KOPT-K1 (cell line): ENCODE measurements around the gene CAMKMT.

Source experiments
- H3K27ac ChIP-seq: fragments of 200-600 bp; sonication (generic); 2 replicates; pipeline ENCODE4 v1.5.1; 2016; ENCODE audit warnings: antibody characterized with exemption, mild to moderate bottlenecking, low read depth, low read length; ENCODE audit not compliant: poor library complexity, severe bottlenecking
- H3K36me3 ChIP-seq: fragments of 200-600 bp; sonication (generic); 2 replicates; pipeline ENCODE4 v1.5.1; 2017; ENCODE audit warnings: antibody characterized with exemption, mild to moderate bottlenecking, low read length, moderate library complexity; ENCODE audit not compliant: insufficient read depth
- H3K9me3 ChIP-seq: fragments of 200-600 bp; sonication (generic); 2 replicates; pipeline ENCODE4 v1.5.1; 2017; ENCODE audit warnings: antibody characterized with exemption, low read length, mild to moderate bottlenecking; ENCODE audit not compliant: insufficient read depth, poor library complexity, severe bottlenecking

The CAMKMT gene

DNA sequence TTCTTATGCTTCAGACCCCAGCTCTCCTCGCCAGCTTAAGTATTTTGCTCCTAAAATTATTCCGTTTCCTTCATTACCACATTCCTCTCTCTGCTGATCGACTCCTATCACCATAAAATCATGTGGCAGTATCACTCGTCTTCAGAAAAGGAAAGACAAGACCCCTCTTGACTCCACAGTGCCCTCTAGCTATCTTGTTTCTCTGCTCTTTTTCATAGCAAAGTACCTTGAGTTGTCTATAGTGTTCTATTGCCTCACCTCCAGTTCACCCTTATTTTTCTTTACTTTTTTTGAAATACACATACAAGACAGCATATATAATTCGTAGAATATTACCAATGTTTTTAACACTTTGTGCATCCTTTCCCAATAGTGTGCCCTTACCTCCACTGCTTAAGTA lies 306.6 kb downstream of the CAMKMT start:
- no peaks in the 10 kb centered on the region for H3K9me3 ChIP-seq
- no peaks in the 10 kb centered on the region for H3K36me3 ChIP-seq
- H3K27ac ChIP-seq: no peak overlapping the region

DNA sequence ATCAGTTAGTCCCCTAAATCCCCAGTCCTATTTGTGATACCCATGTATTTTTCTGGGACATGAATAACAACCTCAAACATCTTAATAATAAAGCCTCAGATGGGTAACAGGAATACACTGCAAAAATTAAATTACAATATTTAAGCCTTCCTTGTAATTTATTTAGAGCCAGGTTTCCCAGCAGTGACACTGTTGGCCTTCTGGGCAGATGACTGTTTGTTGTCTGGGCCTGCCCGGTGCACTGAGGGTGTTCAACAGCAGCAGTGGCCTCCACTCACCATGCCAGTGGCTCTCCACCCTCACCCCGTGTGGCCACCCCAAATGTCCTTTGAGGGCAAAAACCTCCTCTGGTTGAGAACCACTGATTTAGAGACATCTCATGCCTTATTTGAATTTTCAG lies 309.5 kb downstream of the CAMKMT start:
- Histone ChIP-seq H3K36me3 (no peaks in the 10 kb centered on the region), H3K9me3 (no peaks in the 10 kb centered on the region), H3K27ac (no peak overlapping the region)

DNA sequence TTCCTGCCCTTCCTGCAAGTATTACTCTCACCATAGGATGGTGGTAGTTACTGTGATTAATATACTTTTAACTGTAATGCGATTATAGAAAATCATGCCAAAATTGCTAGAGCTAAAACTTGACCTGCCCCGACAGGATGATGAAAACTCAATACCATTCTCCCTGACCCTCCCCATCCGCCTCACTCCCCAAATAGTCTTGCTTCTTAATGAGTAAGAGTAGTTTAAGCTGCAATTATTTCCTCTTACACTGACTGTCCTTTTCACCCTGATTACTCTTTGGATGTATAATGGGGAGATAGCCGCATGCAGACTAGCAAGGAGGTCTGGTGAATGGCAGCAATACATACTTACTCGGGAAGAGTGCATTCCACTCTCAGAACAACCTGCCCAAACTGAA lies 310.2 kb downstream of the CAMKMT start:
- H3K36me3 ChIP-seq: no peaks in the 10 kb centered on the region
- H3K9me3 ChIP-seq: no peaks in the 10 kb centered on the region
- H3K27ac ChIP-seq: no peak overlapping the region

DNA sequence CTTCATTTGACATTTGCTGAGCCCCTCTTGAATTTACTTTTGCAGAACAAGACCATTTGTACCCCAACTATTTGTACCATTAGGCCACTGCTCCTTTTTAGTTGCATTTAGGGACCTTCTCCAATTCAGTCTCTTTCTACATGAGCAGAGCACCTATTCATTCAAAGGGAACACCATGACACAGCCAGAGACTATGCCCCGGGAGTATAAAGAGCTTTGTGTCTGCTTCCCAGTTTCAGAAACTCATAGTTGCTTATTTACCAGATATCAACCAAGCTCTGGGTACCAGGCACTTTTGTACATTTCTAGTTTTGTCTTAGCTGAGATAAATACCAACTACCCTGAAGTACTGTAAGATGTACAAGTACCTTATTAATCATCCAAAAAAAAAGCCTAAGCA lies 310.7 kb downstream of the CAMKMT start:
- no peaks in the 10 kb centered on the region for H3K36me3 ChIP-seq
- no peak overlapping the region for H3K27ac ChIP-seq

DNA sequence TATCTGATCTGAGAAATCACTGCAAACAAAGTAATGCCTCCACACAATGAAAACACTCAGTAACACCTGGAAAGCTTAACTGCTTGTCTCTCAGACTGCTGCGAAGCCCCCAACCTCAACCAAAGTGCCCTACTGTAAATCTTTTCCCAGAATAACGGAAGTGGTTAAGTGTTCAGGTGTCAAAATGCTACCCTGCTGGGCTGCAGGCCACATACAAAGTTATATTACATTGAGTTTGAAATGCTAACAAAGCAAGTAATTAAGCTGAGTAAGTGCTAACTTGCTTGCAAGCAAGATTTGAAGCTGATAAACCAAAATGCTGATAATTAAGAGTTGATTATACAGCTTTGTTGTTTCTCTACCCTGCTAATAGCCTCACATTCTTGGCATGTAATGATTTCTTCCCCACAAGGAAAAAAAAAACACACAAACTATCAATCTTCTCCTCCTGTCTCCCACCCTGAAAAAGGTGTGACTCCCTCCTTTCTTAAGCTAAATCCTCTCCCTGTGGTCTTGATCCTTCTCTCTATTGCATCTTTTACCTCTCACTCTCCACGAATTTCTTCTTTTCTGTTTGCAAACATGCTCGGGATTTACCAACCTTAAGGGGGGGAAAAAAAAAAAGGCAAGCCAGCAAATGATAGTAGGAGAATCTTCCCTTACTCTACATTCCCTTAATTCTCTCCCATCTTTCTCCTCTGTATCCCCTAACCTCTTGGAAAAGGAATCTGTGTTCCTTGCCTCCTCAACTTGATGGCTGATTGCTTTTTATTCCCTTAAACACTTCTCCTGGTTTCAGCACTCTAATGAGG lies 312.9 kb downstream of the CAMKMT start:
- no peaks in the 10 kb centered on the region for H3K36me3 ChIP-seq
- H3K9me3 ChIP-seq: no peaks in the 10 kb centered on the region
- no peak overlapping the region for H3K27ac ChIP-seq

More for the DNA sequence above, 310.7 kb downstream of the CAMKMT start:
- no peaks in the 10 kb centered on the region for H3K9me3 ChIP-seq

DNA sequence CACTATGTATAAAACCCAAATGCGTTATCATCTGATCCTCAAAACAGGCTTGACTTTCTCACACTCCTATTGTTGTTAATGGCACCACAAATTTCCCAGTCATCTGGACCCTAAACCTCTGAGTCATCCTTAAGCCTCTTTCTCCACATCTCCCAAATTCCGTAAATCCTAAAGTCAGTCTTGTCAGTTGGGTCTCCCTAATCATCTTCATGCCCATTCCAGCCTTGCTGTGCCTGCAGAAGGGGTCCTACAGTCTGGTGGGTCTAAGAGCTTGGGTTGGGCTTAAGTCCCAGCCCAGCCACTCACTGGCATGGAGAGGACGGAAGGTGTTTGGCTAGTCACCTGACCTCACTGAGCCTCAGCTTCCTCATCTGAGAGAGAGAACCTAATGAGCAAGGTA lies 314.6 kb downstream of the CAMKMT start:
- Histone ChIP-seq H3K27ac (no peak overlapping the region), H3K9me3 (no peaks in the 10 kb centered on the region), H3K36me3 (no peaks in the 10 kb centered on the region)

DNA sequence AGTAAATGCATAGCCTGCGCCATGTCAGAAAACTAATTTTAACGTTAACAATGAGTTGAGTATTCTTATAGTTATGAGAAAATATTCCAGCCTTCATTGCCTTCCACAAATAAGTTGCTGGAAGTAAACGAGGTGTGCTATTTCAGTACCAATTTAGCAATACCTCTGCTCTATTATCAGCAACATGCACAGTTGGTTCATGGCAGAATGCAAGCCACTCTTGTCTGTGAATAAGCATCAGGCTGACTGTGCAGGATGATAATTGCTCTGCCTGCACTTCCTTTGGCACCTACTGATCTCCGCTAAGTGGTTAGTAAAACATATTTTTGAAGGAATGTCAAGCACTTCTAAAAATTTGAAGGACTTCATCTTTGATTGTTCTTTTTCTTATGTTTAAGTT lies 317.8 kb downstream of the CAMKMT start:
- H3K36me3 ChIP-seq: no peaks in the 10 kb centered on the region
- no peaks in the 10 kb centered on the region for H3K9me3 ChIP-seq
- no peak overlapping the region for H3K27ac ChIP-seq

DNA sequence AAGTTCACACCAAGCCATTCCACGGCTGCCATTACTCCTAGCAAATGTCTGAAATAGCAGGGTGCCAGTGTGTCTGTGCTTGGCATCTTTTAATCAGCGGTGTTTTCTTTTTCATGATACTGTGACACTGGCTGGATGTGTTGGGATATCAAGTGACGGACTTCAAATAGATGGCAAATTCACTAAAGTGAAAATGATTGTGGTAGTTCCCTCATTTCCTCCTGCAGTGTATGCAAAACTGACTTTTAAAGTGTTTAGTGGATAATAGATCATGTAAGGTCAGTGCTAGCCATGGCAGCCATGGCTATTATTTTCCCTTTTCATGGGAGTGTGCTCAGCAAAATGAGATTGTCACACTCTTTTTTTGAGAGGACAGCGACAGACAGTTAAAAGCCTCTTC lies 318.2 kb downstream of the CAMKMT start:
- no peaks in the 10 kb centered on the region for H3K36me3 ChIP-seq
- H3K27ac ChIP-seq: no peak overlapping the region
- no peaks in the 10 kb centered on the region for H3K9me3 ChIP-seq

DNA sequence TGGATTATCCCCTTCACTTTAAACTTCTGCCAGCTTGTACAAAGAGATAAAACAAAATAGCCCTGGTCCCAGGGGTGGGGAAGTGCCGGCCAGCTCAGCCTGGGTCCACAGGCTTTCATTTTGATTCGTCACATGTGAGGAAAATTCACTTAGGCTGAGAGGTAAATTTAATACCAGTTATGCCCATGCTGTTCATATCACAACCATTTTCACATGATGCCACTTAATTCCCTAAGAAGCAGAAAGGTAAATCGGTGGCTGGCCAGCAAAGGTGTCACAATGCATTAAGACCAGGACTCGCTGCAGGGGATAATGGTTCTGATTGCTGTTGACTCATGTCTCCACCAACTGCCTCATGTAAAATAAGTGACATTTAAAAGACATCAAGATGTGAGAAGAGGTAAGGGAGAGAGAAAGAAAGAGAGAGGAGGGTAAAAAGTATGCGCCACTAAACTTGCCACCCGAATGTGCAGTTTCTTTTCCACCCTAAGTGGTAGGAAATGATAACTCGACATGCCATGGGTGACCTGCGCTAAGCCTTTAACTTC lies 318.8 kb downstream of the CAMKMT start:
- Histone ChIP-seq H3K27ac (no peak overlapping the region), H3K36me3 (no peaks in the 10 kb centered on the region), H3K9me3 (no peaks in the 10 kb centered on the region)

DNA sequence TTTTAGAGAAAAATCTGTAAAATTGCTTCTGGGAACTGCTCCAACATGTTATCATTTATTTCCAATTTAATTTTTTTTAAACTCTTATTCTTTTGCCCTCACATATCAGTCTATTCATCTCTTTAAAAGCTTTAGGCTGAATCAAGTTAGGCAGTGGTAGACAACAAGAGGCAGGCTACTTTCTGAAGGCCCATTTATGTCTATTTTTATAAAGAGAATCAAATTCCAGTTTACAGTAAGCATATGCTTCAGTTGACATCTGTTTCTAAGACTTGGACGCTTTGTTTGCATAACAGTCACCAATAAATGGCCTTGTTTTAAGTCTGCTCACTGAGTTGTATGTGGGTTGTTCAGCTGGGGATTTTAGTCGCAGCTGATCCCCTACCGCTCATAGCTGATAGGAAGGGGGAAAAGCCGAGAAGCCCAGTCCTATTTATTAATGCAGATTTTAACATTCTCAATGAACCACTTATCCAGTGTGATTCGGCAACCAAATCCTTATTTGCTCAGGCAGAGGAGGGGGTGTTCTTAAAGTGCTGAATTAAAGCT lies 319.3 kb downstream of the CAMKMT start:
- Histone ChIP-seq H3K27ac (no peak overlapping the region), H3K9me3 (no peaks in the 10 kb centered on the region), H3K36me3 (no peaks in the 10 kb centered on the region)

DNA sequence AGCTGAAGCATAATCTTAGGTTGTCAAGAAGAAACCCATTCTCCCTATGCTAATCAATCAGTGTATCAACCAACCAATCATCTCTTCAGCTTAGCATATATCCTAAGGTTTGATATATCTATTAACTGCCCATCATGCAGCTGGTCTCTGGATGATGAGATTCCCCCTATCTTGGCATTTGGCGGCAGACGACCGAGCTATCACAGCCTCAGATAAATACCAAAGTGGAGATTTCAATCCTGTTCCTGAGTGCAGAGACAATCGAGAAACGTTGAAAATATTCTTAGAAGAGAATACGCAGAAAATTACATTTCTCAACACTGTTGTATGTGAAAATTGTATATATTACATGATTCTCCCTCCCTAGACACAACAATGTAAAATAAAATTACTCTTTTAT lies 320.7 kb downstream of the CAMKMT start:
- H3K9me3 ChIP-seq: no peaks in the 10 kb centered on the region
- no peaks in the 10 kb centered on the region for H3K36me3 ChIP-seq
- H3K27ac ChIP-seq: no peak overlapping the region

DNA sequence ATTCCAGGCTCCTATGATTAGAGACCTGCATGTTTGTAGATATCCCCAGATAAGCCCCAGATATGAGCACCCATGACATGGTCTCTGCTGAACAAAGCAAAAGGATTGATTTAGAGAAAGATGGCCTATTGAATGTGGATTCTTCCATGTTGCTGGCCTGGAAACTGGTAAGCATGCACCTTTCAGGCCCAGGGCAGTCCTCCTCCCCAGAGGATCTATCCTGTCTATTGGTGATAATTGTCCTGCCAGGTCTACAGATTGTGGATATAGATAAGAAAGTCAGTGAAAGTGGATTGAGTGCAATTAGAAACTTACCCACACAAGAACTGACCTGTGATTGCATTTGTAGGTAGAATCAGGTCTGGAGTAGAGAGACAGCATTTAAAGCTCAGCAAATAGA lies 322.8 kb downstream of the CAMKMT start:
- Histone ChIP-seq H3K36me3 (no peaks in the 10 kb centered on the region), H3K9me3 (no peaks in the 10 kb centered on the region), H3K27ac (no peak overlapping the region)

DNA sequence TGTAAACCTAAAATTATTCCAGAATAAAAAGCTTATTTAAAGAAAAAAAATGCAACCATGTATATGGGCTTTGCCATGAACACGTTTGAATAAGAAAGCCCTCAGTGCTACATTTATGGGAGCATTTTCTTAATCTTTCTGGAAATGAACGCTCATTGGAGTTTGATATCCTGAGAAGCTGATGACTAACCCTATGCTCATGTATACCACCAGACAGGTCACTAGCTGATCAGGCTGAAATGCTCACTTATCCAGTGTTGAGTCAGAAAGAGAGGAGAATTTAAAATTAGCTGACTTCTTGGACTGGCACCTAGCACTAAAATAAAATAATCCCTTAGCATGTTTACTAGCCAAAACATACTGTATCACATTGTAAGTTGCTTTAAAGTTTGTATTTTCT lies 324.8 kb downstream of the CAMKMT start:
- Histone ChIP-seq H3K9me3 (no peaks in the 10 kb centered on the region), H3K36me3 (no peaks in the 10 kb centered on the region), H3K27ac (no peak overlapping the region)

DNA sequence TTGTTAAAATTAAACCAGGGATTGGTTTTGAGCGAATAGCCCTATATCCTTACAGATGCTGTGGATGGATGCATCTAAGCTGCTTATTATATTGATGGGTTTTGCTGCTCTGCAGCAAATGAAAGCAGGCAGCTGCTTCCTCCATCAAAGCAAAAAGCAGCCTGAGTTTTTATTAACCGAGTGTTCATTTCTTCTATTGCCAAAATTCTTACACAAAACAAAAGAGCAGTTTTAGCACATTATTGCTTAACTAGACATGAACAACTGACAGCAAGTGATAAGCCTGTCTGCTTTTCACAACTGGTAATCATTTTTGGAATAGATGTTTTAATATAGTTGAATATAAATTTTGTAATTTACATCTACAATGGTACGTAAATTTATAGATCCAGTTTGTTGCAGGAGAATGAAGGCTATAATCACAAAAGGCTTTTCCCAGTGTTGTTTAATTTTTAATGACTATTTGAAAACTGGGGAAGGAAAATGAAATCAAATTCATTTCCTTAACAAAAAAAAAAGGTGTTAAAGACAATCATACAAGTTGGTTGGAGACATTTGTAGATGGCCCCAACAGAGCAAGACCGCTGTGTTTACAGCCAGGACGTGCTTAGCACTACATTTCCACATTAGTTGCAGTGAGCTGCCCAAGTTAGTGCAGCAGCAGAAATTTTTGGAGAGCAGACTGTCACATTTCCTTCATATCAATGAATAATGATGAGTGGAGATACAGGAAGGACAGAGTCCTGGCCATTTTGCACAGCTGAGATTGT lies 326.1 kb downstream of the CAMKMT start:
- Histone ChIP-seq H3K9me3 (no peaks in the 10 kb centered on the region), H3K27ac (no peak overlapping the region), H3K36me3 (no peaks in the 10 kb centered on the region)

DNA sequence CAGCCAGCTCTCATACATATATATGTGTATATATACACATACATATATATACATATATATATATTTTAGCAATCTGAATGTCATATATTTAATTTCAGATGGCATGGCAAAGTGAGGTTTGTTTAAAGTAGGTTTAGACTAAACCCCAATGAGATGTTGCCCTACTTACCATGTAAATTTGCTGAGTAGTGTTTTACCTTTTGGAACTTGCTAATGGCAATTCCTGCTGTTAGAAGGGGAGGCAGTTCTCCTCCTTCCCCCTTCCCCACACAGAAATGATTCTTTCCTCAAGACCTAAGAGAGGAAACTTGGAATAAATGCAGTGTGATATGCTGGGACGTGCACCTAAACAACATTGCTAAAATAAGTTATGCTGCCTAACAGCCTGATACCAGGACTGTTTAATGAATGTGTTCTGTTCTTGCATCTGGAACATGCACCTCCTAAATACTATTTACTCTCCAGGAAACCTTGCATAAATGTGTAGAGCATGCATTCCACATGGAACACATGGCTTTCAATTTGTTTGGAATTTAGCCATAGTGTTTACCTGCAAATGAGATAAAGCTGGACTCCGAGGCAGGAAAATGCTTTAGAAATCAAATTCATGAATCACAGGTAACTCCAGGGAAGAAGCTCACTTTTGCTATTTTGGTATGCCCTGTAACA lies 326.8 kb downstream of the CAMKMT start:
- Histone ChIP-seq H3K27ac (no peak overlapping the region), H3K9me3 (no peaks in the 10 kb centered on the region), H3K36me3 (no peaks in the 10 kb centered on the region)
